GM23338 (cell line): ENCODE measurements around the gene TOM1L2. TPM values are rescaled to one million over a fixed set of nuclear protein-coding genes. Genes with fewer than 3 reads are reported as not detected.

ENCODE experiments used
- ATAC-seq: fragments of 200-7000 bp; cut with Tn5 transposase; 3 replicates; pipeline ENCODE4 v1.9.1; 2020
- DNase-seq: peaks from one replicate; pipeline ENCODE4 v3.0.0-alpha.2; 2015; ENCODE audit warnings: low spot score
- H2AFZ ChIP-seq: fragments of 200-600 bp; sonication (generic); 2 replicates; pipeline ENCODE4 v1.8.0; 2016; ENCODE audit warnings: antibody characterized with exemption, mild to moderate bottlenecking, moderate library complexity
- H3F3A ChIP-seq: fragments of 200-600 bp; sonication (generic); replicated peaks from 2 replicates; pipeline ENCODE4 v1.8.0; 2017; ENCODE audit warnings: antibody characterized with exemption, mixed run types, low read depth
- H3K27ac ChIP-seq: fragments of 200-600 bp; sonication (generic); 2 replicates; pipeline ENCODE4 v1.6.1; 2016; ENCODE audit warnings: low read depth
- H3K27me3 ChIP-seq: fragments of 200-600 bp; sonication (generic); 2 replicates; pipeline ENCODE4 v1.8.0; 2016; ENCODE audit warnings: mild to moderate bottlenecking, mixed run types, moderate library complexity; ENCODE audit not compliant: insufficient read depth
- H3K36me3 ChIP-seq: fragments of 200-600 bp; sonication (generic); 2 replicates; pipeline ENCODE4 v1.8.0; 2016; ENCODE audit warnings: mild to moderate bottlenecking; ENCODE audit not compliant: insufficient read depth
- H3K4me1 ChIP-seq: fragments of 200-600 bp; sonication (generic); 2 replicates; pipeline ENCODE4 v1.8.0; 2016; ENCODE audit warnings: mild to moderate bottlenecking, moderate library complexity; ENCODE audit not compliant: insufficient read depth
- H3K4me2 ChIP-seq: fragments of 200-600 bp; sonication (generic); 2 replicates; pipeline ENCODE4 v1.7.1; 2017; ENCODE audit warnings: mixed run types
- H3K4me3 ChIP-seq: fragments of 200-600 bp; sonication (generic); 2 replicates; pipeline ENCODE4 v1.6.1; 2016; ENCODE audit warnings: mixed run types
- H3K79me2 ChIP-seq: fragments of 200-600 bp; sonication (generic); replicated peaks from 2 replicates; pipeline ENCODE4 v1.8.0; 2017; ENCODE audit warnings: mild to moderate bottlenecking; ENCODE audit not compliant: insufficient read depth
- H3K9me2 ChIP-seq: fragments of 200-600 bp; sonication (generic); 2 replicates; pipeline ENCODE4 v1.8.0; 2017; ENCODE audit not compliant: insufficient read depth
- H4K20me1 ChIP-seq: fragments of 200-600 bp; sonication (generic); replicated peaks from 2 replicates; pipeline ENCODE4 v1.8.0; 2017; ENCODE audit warnings: mild to moderate bottlenecking; ENCODE audit not compliant: insufficient read depth
- H3K27ac Mint-ChIP-seq: 2 replicates; pipeline ENCODE4 v1.8.0; 2020; ENCODE audit warnings: inconsistent platforms, mild to moderate bottlenecking, moderate library complexity, mixed read lengths
- H3K27me3 Mint-ChIP-seq: 3 replicates; pipeline ENCODE4 v1.8.0; 2022; ENCODE audit warnings: low read depth, mild to moderate bottlenecking, moderate library complexity, mixed read lengths, inconsistent platforms; ENCODE audit not compliant: insufficient read depth, poor library complexity
- H3K36me3 Mint-ChIP-seq: 3 replicates; pipeline ENCODE4 v1.8.0; 2021; ENCODE audit warnings: low read depth, mild to moderate bottlenecking, inconsistent platforms, moderate library complexity, mixed read lengths
- H3K4me1 Mint-ChIP-seq: 3 replicates; pipeline ENCODE4 v1.8.0; 2020; ENCODE audit warnings: mild to moderate bottlenecking, inconsistent platforms, mixed read lengths
- H3K4me3 Mint-ChIP-seq: 3 replicates; pipeline ENCODE4 v1.8.0; 2021; ENCODE audit warnings: moderate library complexity, mild to moderate bottlenecking, inconsistent platforms, mixed read lengths
- H3K9me3 Mint-ChIP-seq: 3 replicates; pipeline ENCODE4 v1.8.0; 2020; ENCODE audit warnings: moderate library complexity, mild to moderate bottlenecking, inconsistent platforms, mixed read lengths
- EZH2 ChIP-seq: fragments of 200-600 bp; sonication (generic); IDR thresholded peaks from one replicate; pipeline ENCODE4 v1.8.0; 2017; ENCODE audit warnings: antibody characterized with exemption, mild to moderate bottlenecking, low read depth; ENCODE audit not compliant: unreplicated experiment
- EZH2phosphoT487 ChIP-seq: fragments of 200-600 bp; sonication (generic); IDR thresholded peaks from one replicate; pipeline ENCODE4 v1.8.1; 2018; ENCODE audit warnings: antibody characterized with exemption; ENCODE audit not compliant: unreplicated experiment
- NANOG ChIP-seq: IDR thresholded peaks from 2 replicates; pipeline ENCODE4 v1.6.1; 2016; ENCODE audit warnings: antibody characterized with exemption, borderline replicate concordance
- STAT1 ChIP-seq: IDR thresholded peaks from one replicate; pipeline ENCODE4 v1.6.1; 2016; ENCODE audit warnings: antibody characterized with exemption; ENCODE audit not compliant: unreplicated experiment
- ZNF114 ChIP-seq: fragments of 250-450 bp; sonication (Bioruptor Pico); IDR thresholded peaks from 2 replicates; pipeline ENCODE4 v1.5.0; 2020; ENCODE audit warnings: mild to moderate bottlenecking, moderate library complexity
- ZNF331 ChIP-seq: fragments of 250-450 bp; sonication (Bioruptor Pico); IDR thresholded peaks from 2 replicates; pipeline ENCODE4 v1.5.0; 2020; ENCODE audit warnings: low read depth, mild to moderate bottlenecking, moderate library complexity
- polyA plus RNA-seq: library from polyadenylated mRNA; unstranded; fragments of >200 nt; fragmentation: Nextera tagmentation; extraction: Ambion mirVana; gene quantifications from 2 replicates; pipeline ENCODE4 v1.2.1, GENCODE V29; 2016
- total RNA-seq: library from RNA; depleted of rRNA; stranded (reverse); fragments of >200 nt; shearing (Covaris generic); gene quantifications from 2 replicates; pipeline ENCODE4 v1.2.3, GENCODE V29; 2014
- TF ChIP-seq, protein P1 (sequence below), 2 experiments: fragments of 200-600 bp in 1 of 2; sonication (generic) in 1 of 2; conservative IDR thresholded peaks; 2 replicates each; pipeline versions ENCODE4 v1.5.1 to v1.6.1; 2016 to 2017; ENCODE audit warnings: antibody characterized with exemption in 2 of 2, low read depth in 2 of 2, mild to moderate bottlenecking in 2 of 2, moderate library complexity in 1 of 2
- TF ChIP-seq, protein P2 (sequence below): IDR thresholded peaks from one replicate; pipeline ENCODE4 v1.6.1; 2018; ENCODE audit warnings: antibody characterized with exemption; ENCODE audit not compliant: unreplicated experiment

TOM1L2 gene
- total and polyA plus RNA-seq, 2 experiments from 2014 or later, result 3.3 TPM

GRCh38 chr17:17812211-17813054, 159.8 kb downstream of the TOM1L2 start:
- Histone ChIP-seq H3K4me2 (peak overlapping the region; percentile 75), H3K36me3 (no peaks in the 10 kb centered on the region; the same call in 1 of the 2 replicates), H3K4me1 (peaks cover 20% of the 10 kb centered on the region), H4K20me1 (peaks cover 16% of the 10 kb centered on the region), H3K27ac (0 out of 2 replicates have a peak overlapping the region, but pooled peaks have one; percentile 79), H3K9me2 (no peaks in the 10 kb centered on the region), H3K4me3 (peak overlapping the region; percentile 36; the same call in 1 of the 2 replicates), H3F3A (peaks cover 19% of the 10 kb centered on the region), H2AFZ (no peak overlapping the region), H3K27me3 (peaks cover 29% of the 10 kb centered on the region), H3K79me2 (no peaks in the 10 kb centered on the region)
- DNase-seq (peak; percentile 88), ATAC-seq (peak; percentile 37)
- TF ChIP-seq, protein P1, sequence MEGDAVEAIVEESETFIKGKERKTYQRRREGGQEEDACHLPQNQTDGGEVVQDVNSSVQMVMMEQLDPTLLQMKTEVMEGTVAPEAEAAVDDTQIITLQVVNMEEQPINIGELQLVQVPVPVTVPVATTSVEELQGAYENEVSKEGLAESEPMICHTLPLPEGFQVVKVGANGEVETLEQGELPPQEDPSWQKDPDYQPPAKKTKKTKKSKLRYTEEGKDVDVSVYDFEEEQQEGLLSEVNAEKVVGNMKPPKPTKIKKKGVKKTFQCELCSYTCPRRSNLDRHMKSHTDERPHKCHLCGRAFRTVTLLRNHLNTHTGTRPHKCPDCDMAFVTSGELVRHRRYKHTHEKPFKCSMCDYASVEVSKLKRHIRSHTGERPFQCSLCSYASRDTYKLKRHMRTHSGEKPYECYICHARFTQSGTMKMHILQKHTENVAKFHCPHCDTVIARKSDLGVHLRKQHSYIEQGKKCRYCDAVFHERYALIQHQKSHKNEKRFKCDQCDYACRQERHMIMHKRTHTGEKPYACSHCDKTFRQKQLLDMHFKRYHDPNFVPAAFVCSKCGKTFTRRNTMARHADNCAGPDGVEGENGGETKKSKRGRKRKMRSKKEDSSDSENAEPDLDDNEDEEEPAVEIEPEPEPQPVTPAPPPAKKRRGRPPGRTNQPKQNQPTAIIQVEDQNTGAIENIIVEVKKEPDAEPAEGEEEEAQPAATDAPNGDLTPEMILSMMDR (conservative IDR thresholded peaks at IDR 0.05; ENCODE audit: low read depth in 2 of 2), result peak; percentile 93 to 98
- TF ChIP-seq EZH2phosphoT487, result no peak
- Mint-ChIP-seq H3K36me3 (peaks cover 35% of the 10 kb centered on the region), H3K4me1 (peaks cover 18% of the 10 kb centered on the region), H3K9me3 (no peaks in the 10 kb centered on the region), H3K27ac (no peak overlapping the region), H3K27me3 (peaks cover 30% of the 10 kb centered on the region), H3K4me3 (peak overlapping the region; percentile 56; the same call in 1 of the 3 replicates)

- ATAC-seq, result peak; percentile 1
- Histone ChIP-seq H4K20me1 (peaks cover 16% of the 10 kb centered on the region), H3K27me3 (peaks cover 29% of the 10 kb centered on the region), H3K4me2 (peak overlapping the region; percentile 75), H3K27ac (0 out of 2 replicates have a peak overlapping the region, but pooled peaks have one; percentile 79), H3K4me3 (peak overlapping the region; percentile 36; the same call in 1 of the 2 replicates), H3K36me3 (no peaks in the 10 kb centered on the region; the same call in 1 of the 2 replicates), H3K4me1 (peaks cover 20% of the 10 kb centered on the region), H3K9me2 (no peaks in the 10 kb centered on the region), H3F3A (peaks cover 19% of the 10 kb centered on the region), H2AFZ (no peak overlapping the region), H3K79me2 (no peaks in the 10 kb centered on the region)
- Mint-ChIP-seq H3K4me3 (peak overlapping the region; percentile 56), H3K9me3 (no peaks in the 10 kb centered on the region), H3K27me3 (peaks cover 30% of the 10 kb centered on the region), H3K27ac (peak overlapping the region; percentile 82), H3K36me3 (peaks cover 28% of the 10 kb centered on the region), H3K4me1 (peaks cover 18% of the 10 kb centered on the region)
- DNase-seq, result no peak
- TF ChIP-seq, protein P2, sequence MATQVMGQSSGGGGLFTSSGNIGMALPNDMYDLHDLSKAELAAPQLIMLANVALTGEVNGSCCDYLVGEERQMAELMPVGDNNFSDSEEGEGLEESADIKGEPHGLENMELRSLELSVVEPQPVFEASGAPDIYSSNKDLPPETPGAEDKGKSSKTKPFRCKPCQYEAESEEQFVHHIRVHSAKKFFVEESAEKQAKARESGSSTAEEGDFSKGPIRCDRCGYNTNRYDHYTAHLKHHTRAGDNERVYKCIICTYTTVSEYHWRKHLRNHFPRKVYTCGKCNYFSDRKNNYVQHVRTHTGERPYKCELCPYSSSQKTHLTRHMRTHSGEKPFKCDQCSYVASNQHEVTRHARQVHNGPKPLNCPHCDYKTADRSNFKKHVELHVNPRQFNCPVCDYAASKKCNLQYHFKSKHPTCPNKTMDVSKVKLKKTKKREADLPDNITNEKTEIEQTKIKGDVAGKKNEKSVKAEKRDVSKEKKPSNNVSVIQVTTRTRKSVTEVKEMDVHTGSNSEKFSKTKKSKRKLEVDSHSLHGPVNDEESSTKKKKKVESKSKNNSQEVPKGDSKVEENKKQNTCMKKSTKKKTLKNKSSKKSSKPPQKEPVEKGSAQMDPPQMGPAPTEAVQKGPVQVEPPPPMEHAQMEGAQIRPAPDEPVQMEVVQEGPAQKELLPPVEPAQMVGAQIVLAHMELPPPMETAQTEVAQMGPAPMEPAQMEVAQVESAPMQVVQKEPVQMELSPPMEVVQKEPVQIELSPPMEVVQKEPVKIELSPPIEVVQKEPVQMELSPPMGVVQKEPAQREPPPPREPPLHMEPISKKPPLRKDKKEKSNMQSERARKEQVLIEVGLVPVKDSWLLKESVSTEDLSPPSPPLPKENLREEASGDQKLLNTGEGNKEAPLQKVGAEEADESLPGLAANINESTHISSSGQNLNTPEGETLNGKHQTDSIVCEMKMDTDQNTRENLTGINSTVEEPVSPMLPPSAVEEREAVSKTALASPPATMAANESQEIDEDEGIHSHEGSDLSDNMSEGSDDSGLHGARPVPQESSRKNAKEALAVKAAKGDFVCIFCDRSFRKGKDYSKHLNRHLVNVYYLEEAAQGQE, result no peak
- TF ChIP-seq ZNF114 (CRISPR knock-in tag) (no peak), STAT1 (no peak), NANOG (no peak), ZNF331 (CRISPR knock-in tag) (no peak), EZH2 (no peak)
Observed at GRCh38 chr17:17811381-17812210, 160.6 kb downstream of the TOM1L2 start.
